SK-N-SH treated with all-trans-retinoic acid at 6 μM for 48 hours (cell line): ENCODE measurements around the gene MICALL2.

Experiments
- ATAC-seq: fragments of 200-7000 bp; cut with Tn5 transposase; 3 replicates; pipeline ENCODE4 v1.9.1; 2020; ENCODE audit warnings: mild to moderate bottlenecking, moderate library complexity
- CREB5 ChIP-seq: fragments of 250-450 bp; sonication (Bioruptor Pico); IDR thresholded peaks from 2 replicates; pipeline ENCODE4 v1.5.1; 2020; ENCODE audit warnings: low read depth, mild to moderate bottlenecking, moderate library complexity
- CSDC2 ChIP-seq: fragments of 250-450 bp; sonication (Bioruptor Pico); IDR thresholded peaks from 2 replicates; pipeline ENCODE4 v1.5.0; 2020; ENCODE audit warnings: mild to moderate bottlenecking, moderate library complexity
- CSRNP3 ChIP-seq: fragments of 250-450 bp; sonication (Bioruptor Pico); IDR thresholded peaks from 2 replicates; pipeline ENCODE4 v1.5.1; 2021; ENCODE audit warnings: mild to moderate bottlenecking, moderate library complexity
- ESRRG ChIP-seq: fragments of 250-450 bp; sonication (Bioruptor Pico); IDR thresholded peaks from 2 replicates; pipeline ENCODE4 v1.6.1; 2021; ENCODE audit warnings: mild to moderate bottlenecking
- GLIS3 ChIP-seq: fragments of 250-450 bp; sonication (Bioruptor Pico); IDR thresholded peaks from 2 replicates; pipeline ENCODE4 v1.5.0; 2020; ENCODE audit warnings: mild to moderate bottlenecking, moderate library complexity
- ISL1 ChIP-seq: fragments of 250-450 bp; sonication (Bioruptor Pico); IDR thresholded peaks from 2 replicates; pipeline ENCODE4 v2.1.2; 2022; ENCODE audit warnings: mild to moderate bottlenecking, moderate library complexity
- OSR1 ChIP-seq: fragments of 250-450 bp; sonication (Bioruptor Pico); IDR thresholded peaks from 2 replicates; pipeline ENCODE4 v1.8.0; 2022; ENCODE audit warnings: moderate library complexity, mild to moderate bottlenecking, inconsistent platforms
- PPARA ChIP-seq: fragments of 250-450 bp; sonication (Bioruptor Pico); IDR thresholded peaks from 2 replicates; pipeline ENCODE4 v1.5.0; 2020; ENCODE audit warnings: mild to moderate bottlenecking, borderline replicate concordance
- RARB ChIP-seq: fragments of 250-450 bp; sonication (Bioruptor Pico); IDR thresholded peaks from 2 replicates; pipeline ENCODE4 v1.8.0; 2021; ENCODE audit warnings: mild to moderate bottlenecking, moderate library complexity
- SNAI2 ChIP-seq: fragments of 250-450 bp; sonication (Bioruptor Pico); IDR thresholded peaks from 2 replicates; pipeline ENCODE4 v1.5.0; 2020; ENCODE audit warnings: mild to moderate bottlenecking, moderate library complexity
- TCF4 ChIP-seq: fragments of 250-450 bp; sonication (Bioruptor Pico); IDR thresholded peaks from 2 replicates; pipeline ENCODE4 v1.8.0; 2021; ENCODE audit warnings: mild to moderate bottlenecking, moderate library complexity, borderline replicate concordance
- TOX ChIP-seq: fragments of 250-450 bp; sonication (Bioruptor Pico); IDR thresholded peaks from 2 replicates; pipeline ENCODE4 v1.8.0; 2021; ENCODE audit warnings: mild to moderate bottlenecking, moderate library complexity, borderline replicate concordance
- ZC3H10 ChIP-seq: fragments of 250-450 bp; sonication (Bioruptor Pico); IDR thresholded peaks from 2 replicates; pipeline ENCODE4 v1.5.1; 2021; ENCODE audit warnings: mild to moderate bottlenecking, moderate library complexity
- ZFP3 ChIP-seq: fragments of 250-450 bp; sonication (Bioruptor Pico); IDR thresholded peaks from 2 replicates; pipeline ENCODE4 v1.5.0; 2020; ENCODE audit warnings: mild to moderate bottlenecking, moderate library complexity
- ZFP30 ChIP-seq: fragments of 450-650 bp; formaldehyde crosslinking; IDR thresholded peaks from 2 replicates; pipeline ENCODE4 v1.5.0; 2022; ENCODE audit warnings: mild to moderate bottlenecking, moderate library complexity
- ZNF565 ChIP-seq: fragments of 450-650 bp; formaldehyde crosslinking; conservative IDR thresholded peaks from 2 replicates; pipeline ENCODE4 v1.5.0; 2020; ENCODE audit warnings: low read depth, mild to moderate bottlenecking, moderate library complexity
- ZNF70 ChIP-seq: fragments of 450-650 bp; formaldehyde crosslinking; IDR thresholded peaks from 2 replicates; pipeline ENCODE4 v1.5.0; 2020; ENCODE audit warnings: mild to moderate bottlenecking, moderate library complexity
- ZNF8 ChIP-seq: fragments of 450-650 bp; formaldehyde crosslinking; IDR thresholded peaks from 2 replicates; pipeline ENCODE4 v1.5.0; 2020; ENCODE audit warnings: mild to moderate bottlenecking, moderate library complexity
- TF ChIP-seq, protein P1 (sequence below): fragments of 250-450 bp; sonication (Bioruptor Pico); IDR thresholded peaks from 2 replicates; pipeline ENCODE4 v1.8.0; 2021; ENCODE audit warnings: low read depth, mild to moderate bottlenecking, moderate library complexity, borderline replicate concordance
- TF ChIP-seq, protein P2 (sequence below): fragments of 250-450 bp; sonication (Bioruptor Pico); IDR thresholded peaks from 2 replicates; pipeline ENCODE4 v1.8.0; 2020; ENCODE audit warnings: mild to moderate bottlenecking, moderate library complexity, borderline replicate concordance

The MICALL2 gene

GRCh38 chr7:1413936-1414639 is 45.2 kb downstream of the MICALL2 start:
- no peak for TF ChIP-seq CSDC2 (CRISPR knock-in tag)
- no peak for TF ChIP-seq ZNF565 (CRISPR knock-in tag)
- no peak for TF ChIP-seq OSR1
- TF ChIP-seq RARB (CRISPR knock-in tag): no peak
- no peak for TF ChIP-seq TOX
- no peak for TF ChIP-seq ZC3H10 (CRISPR knock-in tag)
- no peak for ATAC-seq

DNA sequence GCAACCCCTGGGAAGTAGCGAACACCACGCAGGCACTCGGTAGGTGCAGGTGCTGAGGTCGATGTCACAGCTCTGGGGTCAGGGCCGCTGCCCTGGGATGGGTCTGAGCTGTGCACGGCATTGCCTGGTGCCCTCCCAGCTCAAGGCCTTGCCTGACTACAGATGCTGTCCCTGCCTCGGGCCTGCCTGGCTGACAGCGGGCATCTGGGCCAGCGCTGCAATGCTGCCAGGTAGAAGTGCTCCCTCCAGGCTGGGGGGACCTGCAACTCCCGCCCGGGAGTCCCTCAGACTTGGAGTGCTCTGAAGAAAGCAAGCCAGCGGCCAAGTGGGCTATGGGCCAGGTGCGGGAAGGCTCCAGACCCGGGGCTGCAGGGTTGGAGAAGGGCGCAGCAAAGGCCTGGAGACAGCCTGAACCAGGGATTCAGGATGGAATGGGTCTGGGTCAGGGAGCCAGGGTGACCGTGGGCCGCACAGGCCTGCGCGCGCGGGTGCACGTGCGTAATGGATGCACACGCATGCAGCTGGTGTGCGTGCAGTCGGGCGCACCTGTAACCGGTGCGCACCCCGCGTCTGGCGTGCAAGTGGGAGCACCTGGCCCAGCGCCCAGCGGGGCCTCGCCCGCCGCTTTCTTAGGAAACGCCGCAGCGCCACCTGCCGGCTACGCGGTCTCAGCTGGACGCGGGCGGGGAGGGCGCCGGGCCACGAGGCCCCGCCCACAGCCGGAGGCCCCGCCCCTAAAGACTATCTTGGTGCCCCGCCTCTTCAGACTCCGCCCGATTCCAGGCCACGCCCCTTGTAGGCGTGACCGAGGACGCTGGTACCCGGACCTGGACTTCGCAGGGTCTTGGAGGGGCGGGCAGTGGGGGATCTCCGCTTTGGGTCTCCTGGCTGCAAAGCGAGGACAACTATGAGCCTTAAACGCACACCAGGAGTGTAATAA is 46.7 kb downstream of the MICALL2 start:
- TF ChIP-seq TCF4 (CRISPR knock-in tag) (no peak), GLIS3 (CRISPR knock-in tag) (no peak)
- TF ChIP-seq, protein P1, sequence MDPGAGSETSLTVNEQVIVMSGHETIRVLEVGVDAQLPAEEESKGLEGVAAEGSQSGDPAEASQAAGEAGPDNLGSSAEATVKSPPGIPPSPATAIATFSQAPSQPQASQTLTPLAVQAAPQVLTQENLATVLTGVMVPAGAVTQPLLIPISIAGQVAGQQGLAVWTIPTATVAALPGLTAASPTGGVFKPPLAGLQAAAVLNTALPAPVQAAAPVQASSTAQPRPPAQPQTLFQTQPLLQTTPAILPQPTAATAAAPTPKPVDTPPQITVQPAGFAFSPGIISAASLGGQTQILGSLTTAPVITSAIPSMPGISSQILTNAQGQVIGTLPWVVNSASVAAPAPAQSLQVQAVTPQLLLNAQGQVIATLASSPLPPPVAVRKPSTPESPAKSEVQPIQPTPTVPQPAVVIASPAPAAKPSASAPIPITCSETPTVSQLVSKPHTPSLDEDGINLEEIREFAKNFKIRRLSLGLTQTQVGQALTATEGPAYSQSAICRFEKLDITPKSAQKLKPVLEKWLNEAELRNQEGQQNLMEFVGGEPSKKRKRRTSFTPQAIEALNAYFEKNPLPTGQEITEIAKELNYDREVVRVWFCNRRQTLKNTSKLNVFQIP: 0 out of 2 replicates have a peak, but pooled peaks have one; percentile 36
- ATAC-seq: peak; percentile 90

DNA sequence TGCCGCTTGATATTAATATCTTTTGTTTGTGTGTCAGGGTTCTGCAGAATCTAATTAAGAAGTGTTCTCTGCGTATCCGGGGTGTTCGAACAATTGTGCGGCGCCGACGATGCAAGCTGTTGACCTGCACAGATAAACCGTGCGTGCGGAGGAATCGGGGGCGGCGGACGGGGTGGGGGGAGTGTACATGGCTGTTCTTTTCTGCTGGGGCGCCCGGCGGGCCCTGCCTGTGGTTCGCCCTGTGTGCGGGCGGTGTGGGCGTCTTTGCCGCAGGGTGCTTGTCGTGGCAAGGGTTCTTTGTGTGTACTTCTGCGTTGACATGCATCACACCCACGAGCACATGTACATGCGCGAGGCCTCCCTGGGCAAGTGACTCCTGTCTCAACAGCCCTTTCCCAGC is 47.9 kb downstream of the MICALL2 start:
- TF ChIP-seq ZNF565 (CRISPR knock-in tag) (no peak), ZC3H10 (CRISPR knock-in tag) (no peak)
- ATAC-seq: no peak

- ATAC-seq: no peak
- TF ChIP-seq PPARA (no peak), ZFP30 (CRISPR knock-in tag) (no peak), GLIS3 (CRISPR knock-in tag) (no peak), CREB5 (CRISPR knock-in tag) (no peak), ZC3H10 (CRISPR knock-in tag) (no peak), ZNF70 (no peak), RARB (CRISPR knock-in tag) (no peak), OSR1 (no peak), CSRNP3 (CRISPR knock-in tag) (no peak), TCF4 (CRISPR knock-in tag) (no peak), ESRRG (no peak), ISL1 (CRISPR knock-in tag) (no peak), ZNF565 (CRISPR knock-in tag) (no peak), SNAI2 (CRISPR knock-in tag) (no peak), ZFP3 (CRISPR knock-in tag) (no peak), ZNF8 (CRISPR knock-in tag) (no peak), CSDC2 (CRISPR knock-in tag) (no peak)
- TF ChIP-seq, protein P2, sequence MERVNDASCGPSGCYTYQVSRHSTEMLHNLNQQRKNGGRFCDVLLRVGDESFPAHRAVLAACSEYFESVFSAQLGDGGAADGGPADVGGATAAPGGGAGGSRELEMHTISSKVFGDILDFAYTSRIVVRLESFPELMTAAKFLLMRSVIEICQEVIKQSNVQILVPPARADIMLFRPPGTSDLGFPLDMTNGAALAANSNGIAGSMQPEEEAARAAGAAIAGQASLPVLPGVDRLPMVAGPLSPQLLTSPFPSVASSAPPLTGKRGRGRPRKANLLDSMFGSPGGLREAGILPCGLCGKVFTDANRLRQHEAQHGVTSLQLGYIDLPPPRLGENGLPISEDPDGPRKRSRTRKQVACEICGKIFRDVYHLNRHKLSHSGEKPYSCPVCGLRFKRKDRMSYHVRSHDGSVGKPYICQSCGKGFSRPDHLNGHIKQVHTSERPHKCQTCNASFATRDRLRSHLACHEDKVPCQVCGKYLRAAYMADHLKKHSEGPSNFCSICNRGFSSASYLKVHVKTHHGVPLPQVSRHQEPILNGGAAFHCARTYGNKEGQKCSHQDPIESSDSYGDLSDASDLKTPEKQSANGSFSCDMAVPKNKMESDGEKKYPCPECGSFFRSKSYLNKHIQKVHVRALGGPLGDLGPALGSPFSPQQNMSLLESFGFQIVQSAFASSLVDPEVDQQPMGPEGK (CRISPR knock-in tag): no peak
- TF ChIP-seq, all 23 proteins: peak for 0
Observed at GRCh38 chr7:1410992-1411391, 48.3 kb downstream of the MICALL2 start.
